HL-60 (cell line): ENCODE measurements around the gene GALNT6.

Experiments
- CTCF ChIP-seq: IDR thresholded peaks from one replicate; pipeline ENCODE4 v1.5.1; 2011; ENCODE audit warnings: low read length, control low read depth, inconsistent platforms; ENCODE audit not compliant: insufficient read depth
- GABPA ChIP-seq: IDR thresholded peaks from 2 replicates; pipeline ENCODE4 v1.6.1; 2012; ENCODE audit warnings: low read depth
- POLR2AphosphoS5 ChIP-seq: IDR thresholded peaks from 2 replicates; pipeline ENCODE4 v1.6.1; 2012; ENCODE audit warnings: low read depth
- REST ChIP-seq: IDR thresholded peaks from 2 replicates; pipeline ENCODE4 v1.6.1; 2012; ENCODE audit warnings: low read depth; ENCODE audit not compliant: insufficient replicate concordance
- SPI1 ChIP-seq: IDR thresholded peaks from 2 replicates; pipeline ENCODE4 v1.6.1; 2012; ENCODE audit warnings: low read depth, mild to moderate bottlenecking, borderline replicate concordance

- TF ChIP-seq CTCF = no peak
- TF ChIP-seq REST = no peak
- no peak for TF ChIP-seq GABPA
- no peak for TF ChIP-seq POLR2AphosphoS5
- TF ChIP-seq SPI1 = no peak
These were observed 9.8 kb downstream of the GALNT6 start for GRCh38 chr12:51381226-51382079.
